Fibroblast of skin of left quadriceps (primary cell): ENCODE data around the gene SLC35G3.
"Not testable (repeated sequence)": the region's sequence is repeated elsewhere in the genome, so short reads cannot be mapped to it uniquely, and the experiment has no call there.

Source experiments
- DNase-seq, 2 experiments: peaks; one replicate each; pipeline ENCODE4 v3.0.0-alpha.2; 2013; ENCODE audit warnings: low read depth in 2 of 2

Gene SLC35G3

DNA sequence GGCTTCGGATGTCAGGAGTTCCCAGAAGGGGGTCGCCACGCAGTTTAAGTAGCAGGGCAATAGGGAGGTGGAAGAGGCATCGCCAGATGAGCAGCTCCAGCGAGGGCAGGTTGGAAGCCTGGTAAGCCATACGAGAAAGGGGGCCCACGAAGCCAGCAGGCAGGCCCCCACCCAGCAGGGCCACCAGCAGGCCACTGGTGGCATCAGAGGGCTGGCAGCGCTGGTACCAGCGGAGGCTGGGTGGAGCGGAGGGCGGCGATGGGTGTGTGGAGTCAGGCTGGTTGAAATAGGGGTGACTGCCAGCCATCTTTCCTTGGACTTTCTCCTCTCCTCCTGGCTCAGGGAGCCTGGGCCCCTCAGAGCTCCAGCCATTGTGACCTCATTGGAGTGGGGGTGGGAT is at the start of gene SLC35G3:
Gene SLC35G3 (minus strand): TSS at position 393 of the 400 bp plus-strand sequence. CDS start 86 bp downstream, at position 307.
- DNase-seq, result not testable (repeated sequence)

DNA sequence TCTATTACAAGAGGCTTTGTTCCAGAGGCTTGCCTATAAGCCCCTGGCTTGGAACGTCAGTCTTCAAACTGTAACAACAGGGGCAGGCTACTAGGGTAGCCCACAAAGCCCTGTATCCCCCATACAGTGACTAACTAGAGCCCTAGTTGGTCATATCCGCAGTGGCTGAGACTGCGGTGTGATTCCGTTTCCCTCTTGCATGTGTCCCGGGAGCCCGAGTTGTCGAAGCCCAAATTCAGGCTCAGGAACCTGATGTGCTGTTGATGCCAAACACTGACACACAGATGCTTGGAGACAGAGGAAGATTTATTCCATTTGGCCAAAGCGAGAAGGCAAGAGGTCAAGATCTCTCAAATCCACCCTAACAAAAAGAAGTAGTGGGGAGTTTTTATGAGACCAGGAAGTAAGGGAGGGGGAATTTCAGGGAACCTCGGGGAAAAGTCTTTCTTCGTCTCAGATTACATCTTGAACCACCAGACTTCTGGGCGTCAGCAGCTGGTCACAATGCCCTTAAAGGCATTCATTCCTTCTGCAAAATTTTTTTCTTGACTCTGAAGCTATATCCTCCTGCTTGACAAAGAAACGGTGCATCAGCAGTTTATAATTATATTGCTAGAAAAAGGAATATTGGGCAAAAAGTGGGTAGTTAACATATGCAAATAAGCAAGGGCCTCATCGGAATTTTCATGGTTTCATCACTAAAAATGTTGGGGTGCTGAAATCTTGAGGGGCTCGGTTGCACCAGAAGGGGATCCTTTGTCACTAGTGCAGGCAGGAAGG is 49.6 kb upstream of the SLC35G3 start:
- peak; percentile 26 to 29 for DNase-seq

DNA sequence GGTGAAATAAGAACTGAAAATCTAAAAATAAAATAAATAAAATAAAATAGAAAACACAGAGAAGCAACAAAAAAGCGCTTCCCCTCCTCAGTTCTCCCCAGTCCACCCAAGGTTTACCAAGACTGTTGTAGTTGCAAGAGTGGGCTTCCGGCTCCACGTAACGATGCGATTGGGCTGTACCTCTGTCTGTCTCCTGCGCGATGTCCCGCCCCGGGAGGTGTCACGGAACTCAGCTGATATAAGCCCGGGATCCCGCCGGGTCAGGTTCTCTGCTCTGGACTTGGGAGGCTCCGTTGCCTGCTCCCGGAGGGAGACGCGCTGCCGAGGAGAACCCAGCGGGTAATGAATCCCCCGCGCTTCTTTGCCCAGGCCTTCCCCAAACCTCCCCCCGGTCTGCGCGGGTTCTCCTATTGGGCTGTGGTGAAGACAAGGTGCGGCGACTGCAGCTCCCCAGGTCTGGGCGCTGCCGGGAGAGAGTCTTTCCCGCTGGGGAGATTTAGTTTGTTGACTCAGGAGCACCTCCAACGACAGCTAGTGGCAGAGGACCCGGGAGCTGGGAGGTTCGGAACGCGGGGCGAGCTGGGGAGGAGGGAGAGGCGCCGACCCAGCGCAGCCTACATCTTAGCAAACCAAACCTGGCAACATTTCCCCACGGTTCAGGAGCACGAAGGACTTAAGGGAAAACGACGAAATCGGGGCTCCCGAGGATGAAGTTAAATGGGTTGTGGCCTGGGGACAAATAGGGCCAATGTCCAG is 48.8 kb upstream of the SLC35G3 start, which contains the start of gene SLFN5:
Gene SLFN5 (plus strand): TSS at position 268 of the 756 bp plus-strand sequence. CDS start 15,619 bp downstream, outside the sequence.
- peak; percentile 74 to 77 for DNase-seq

DNA sequence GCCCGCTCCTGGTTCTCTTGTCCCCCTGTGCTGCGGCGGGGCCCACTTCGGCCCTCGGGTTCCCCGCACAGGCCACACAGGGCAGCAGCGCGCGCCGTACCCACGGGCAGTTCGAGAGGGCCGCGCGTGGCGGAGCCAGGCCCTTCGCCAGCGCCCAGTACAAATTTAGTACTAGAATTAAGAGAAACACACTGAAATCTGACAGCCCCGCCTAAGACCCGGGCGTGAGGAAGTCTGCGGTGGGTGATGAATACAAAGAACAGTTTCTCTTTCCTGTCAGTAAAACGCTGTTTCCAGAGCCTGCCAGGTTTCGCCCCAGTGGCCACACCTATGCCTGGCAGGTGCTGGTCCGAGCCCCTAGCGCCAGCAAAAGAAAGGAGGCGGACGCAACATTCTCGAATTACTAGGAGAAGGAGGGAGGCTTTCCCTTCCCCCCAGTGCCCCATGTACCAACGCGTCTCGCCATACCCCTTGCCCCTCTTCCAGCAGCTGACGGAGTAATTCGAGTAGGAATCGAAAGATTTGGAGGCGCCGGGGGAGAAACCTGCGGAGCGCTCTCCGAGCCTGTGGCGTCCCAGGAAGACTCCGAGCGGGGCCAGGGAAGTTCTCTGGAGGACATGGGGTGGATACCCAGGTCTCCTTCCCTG is 48.1 kb upstream of the SLC35G3 start:
- peak in 1 of 2 experiments; percentile 3 for DNase-seq

DNA sequence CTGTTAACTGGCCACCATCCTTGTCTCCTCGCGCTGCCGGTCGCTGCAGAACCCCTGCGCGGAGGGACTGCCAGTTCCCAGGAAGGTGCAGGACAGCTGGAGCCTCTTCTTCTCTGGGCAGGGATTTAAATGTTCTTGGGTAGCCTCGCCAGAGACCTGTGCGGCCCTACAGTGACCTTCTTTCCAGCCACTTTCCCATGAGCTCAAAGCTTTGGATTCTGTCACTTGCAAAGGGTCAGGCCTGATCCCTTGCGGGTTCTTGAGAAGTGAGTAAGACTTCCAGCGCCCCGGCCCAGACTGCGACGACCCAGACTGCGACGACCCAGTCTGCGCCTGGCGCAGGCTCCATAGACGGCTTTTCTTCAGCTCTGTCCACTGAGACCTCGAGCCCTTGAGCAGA is 47.3 kb upstream of the SLC35G3 start:
- DNase-seq, result no peak

DNA sequence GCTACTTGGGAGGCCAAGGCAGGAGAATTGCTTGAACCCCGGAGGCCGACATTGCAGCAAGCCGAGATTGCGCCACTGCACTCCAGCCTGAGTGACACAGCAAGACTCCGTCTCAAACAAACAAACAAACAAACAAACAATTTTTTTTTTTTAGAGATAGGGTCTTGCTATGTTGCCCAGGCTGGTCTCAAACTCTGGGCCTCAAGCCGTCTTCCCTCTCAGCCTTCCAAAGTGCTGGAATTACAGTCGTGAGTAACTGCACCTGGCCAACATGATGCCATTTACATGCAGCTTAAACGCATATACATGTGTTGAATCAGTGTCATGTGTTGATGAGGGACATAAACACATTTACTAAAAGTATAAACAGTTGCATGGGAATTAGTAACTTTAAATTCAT is 46.7 kb upstream of the SLC35G3 start:
- DNase-seq, result no peak

DNA sequence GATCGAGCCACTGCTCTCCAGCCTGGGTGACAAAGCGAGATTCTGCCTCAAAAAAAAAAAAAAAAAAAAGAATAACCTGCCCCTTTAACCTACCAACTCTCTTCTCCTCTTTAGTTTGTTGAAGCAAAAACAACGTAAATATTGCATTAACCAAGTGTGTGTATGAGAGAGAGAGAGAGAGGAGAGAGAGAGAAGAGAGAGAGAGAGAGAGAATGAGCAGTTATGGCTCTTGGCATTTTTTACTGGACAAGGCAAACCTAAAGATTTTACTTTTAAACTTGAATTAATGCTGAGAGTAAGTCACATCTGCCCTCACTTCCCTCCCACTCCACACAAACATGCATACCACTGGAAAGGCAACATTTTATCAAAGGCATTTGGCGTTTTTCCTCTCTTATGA is 45.6 kb upstream of the SLC35G3 start:
- DNase-seq, result no peak

DNA sequence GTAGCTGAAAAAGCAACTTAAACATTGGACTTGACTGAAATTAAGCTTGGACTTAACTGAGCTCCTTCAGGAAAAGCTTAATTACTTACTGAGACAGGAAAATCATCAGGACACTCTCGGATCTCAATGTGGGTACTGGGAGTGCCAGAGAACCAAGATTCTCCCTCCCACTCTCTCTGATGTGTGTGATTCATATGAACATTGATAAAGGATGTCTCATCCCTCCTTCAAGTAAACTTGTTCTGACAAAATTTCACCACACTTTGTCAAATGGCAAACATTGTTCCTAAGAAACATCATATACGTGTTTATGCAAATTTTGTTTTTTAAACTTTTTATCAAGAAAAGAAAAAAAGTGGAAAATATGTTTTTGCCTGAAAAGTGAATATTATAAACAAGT is 44.6 kb upstream of the SLC35G3 start:
- peak; percentile 11 to 21 for DNase-seq

DNA sequence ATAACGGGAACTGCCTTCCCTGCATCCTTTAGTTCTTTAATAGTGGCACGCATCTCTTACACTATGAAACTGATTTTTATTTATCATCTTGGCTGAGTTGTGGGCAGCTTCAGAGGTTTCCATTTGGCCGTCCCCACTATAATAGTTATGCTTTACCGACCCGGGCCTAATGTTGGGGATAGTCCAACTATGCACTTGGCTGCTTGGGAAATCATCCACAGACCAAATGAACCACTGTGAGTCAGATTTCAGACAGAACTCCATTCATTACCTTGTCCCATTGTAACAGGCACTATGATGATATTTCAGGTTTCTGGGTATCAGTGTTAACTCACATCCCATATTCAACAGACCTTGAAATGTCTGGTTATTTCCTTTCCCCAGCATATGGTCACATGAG is 42.6 kb upstream of the SLC35G3 start:
- DNase-seq, result no peak

DNA sequence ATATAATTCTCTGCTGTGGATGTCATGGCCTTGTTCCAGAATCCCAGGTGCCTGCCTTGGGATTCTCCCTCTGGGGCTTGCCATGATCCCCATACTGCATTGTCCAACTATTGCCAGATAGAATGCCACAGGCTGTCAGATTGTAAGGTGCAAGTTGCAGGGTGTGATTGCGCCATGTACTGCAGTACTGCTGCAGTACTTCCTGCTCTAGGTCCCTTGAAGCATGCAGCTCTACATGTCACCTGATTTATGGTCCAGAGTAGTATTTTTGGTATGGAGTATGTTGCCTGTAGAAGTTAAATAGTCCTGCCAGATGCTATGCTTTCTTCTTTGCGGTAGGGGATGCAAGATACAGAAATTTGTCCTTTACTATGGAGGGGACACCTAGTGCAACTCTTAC is 41.7 kb upstream of the SLC35G3 start:
- no peak for DNase-seq

DNA sequence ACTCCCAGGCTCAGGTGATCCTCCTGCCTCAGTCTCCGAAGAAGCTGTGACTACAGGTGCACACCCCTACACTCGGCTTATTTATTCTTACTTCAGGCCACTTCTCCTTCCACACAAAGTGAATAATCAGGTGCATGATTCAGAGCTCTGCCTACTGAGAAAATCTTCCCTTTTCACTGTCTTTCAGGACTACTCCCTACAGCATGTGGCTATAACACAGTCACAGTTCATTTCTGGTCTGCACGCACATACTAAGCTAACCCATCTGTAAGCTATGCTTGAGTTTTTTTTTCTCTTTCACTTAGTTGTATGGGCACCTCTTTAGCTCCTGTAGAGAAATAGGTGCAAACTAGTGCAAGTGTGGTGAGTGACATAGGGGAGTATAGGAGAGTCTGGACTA is 41.1 kb upstream of the SLC35G3 start:
- DNase-seq, result no peak

DNA sequence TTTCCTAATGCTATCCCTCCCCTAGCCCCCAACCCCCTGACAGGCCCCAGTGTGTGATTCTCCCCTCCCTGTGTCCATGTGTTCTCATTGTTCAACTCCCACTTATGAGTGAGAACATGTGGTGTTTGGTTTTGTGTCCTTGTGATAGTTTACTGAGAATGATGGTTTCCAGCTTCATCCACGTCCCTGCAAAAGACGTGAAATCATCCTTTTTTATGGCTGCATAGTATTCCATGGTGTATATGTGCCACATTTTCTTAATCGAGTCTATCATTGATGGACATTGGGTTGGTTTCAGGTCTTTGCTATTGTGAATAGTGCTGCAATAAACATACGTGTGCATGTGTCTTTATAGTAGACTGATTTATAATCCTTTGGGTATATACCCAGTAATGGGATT is 40.1 kb upstream of the SLC35G3 start:
- DNase-seq, result not testable (repeated sequence)

DNA sequence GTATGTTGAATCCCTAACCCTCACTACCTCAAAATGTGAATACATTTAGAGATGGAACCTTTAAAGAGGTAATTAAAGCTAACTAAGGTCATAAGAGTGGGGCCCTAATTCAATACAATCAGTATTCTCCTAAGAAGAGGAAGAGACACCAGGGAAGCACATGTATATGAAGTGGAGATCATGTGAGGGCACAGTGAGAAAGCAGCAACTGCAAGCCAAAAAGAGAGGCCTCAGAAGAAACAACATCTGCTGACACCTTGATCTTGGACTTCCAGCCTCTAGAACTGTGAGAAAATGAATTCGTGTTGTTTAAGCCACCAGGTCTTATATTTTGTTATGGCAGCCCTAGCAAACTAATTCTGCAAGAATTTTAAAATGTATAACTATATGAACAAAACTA is 35.4 kb upstream of the SLC35G3 start:
- DNase-seq, result no peak

DNA sequence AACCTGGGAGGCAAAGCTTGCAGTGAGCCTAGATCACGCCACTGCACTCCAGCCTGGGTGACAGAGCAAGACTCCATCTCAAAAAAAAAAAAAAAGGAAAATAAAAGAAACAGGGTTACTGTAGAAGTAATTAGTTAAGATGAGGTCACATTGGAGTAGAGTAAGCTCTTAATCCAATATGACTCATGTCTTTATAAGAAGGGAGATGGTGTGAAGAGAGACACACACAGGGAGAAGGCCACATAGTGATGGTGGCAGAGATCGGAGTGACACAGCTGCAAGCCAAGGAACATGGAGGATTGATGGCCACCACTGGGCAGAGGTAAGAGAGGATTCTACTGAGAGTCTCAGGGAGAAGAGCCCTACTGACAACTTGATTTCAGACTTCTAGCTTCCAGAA is 33.4 kb upstream of the SLC35G3 start:
- DNase-seq, result no peak

DNA sequence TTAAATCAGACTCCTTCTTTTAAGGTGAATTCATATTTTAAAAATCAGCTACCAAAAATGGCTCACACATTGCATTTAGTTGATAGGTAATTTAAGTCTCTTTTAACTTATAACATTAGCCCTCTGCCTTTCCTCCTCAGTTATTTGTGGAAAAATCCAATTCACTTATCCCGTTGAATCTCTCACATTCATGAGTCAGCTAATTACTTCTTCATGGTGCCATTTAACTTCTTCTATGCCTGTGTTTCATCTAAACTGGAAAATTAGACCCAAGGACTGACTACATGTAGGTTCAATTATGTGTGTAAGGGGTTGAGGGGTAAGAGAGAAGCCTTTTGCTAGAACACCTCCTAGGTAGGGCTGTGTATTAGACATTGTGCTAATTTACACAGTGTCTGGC is 30.2 kb upstream of the SLC35G3 start:
- no peak for DNase-seq

DNA sequence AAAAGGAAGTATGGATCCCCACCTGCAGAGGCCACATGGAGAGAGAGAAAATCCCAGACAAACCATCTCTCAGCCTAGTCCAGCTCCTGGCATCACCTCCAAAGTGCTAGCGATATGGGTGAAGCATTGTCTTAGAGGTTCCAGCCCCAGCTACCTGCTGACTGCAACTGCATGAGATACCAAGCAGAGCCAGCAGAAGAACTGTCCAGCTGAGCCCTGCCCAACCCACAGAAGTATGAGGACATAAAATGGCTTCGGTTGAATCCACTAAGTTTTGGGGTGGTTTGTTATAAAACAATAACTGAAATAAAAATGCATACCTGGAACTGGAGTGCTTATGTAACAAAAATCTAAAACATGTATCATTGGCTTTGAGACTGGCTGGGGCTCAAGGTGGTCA is 28.3 kb upstream of the SLC35G3 start:
- no peak for DNase-seq

DNA sequence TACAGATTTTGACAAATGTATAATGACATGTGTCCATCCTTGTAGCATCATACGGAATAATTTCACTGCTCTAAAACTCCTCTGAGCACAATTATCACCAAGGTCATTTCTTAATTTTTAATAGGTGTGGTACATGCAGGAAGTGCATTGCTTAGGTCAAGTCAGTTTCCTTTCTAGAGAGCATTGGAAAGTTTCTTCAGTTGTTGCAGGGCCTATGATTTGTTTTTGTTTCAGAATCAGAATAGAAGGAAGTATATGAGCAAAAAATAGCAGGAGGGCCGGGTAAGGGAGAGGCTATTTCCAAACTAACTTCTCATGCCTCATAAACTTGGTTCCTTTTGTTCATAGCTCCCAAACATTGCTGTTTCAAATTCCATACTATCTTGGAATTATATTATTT is 24.7 kb upstream of the SLC35G3 start:
- no peak for DNase-seq

DNA sequence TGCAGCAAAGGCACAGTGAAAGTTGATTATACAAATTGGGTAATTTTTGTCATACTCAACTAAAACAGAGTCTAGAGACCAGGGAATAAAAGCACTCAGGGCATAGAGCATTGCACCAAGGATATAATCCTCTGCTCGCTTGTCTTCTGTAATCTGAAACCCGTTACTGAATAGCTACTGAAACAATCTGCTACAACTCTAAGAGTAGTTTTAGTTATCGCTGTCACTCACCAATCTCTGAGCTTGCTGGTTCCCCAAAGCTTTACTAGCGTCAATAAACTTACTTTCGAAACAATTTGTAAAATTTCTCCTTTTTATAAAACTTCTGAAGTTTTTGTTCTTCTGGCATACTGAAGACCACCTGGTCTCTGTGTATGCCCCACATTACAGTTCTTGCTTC is 22.9 kb upstream of the SLC35G3 start:
- no peak for DNase-seq

DNA sequence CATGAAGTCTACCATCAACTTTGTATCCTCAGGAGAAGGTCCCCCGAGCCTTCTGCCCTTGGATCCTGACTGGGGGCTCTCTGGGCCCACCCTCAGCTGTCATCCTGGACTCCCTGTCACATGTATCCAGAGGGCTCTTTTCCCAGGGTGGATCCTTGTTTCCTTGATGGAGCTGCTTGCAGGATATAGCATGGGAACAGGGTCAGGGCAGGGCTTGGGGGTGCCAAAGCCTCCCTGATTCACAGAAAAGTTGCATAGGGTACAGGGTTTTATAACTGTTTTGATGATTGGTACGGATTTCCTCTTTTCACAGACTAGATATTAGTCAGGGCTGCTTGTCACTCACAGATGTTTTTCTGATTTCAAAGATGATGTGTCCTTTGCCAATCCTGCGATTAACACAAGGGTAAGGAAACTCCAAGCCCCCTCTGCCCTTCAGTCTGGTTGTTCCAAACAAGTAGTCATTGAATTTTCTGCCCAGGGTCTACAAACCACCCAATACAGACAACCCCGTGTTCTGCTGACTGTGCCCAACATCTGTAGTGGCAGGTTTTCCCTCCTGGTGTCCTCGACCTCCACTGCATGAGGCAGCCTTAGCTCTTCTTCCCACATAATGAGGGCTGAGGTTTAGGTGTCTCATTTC is 20.6 kb upstream of the SLC35G3 start:
- DNase-seq, result no peak

DNA sequence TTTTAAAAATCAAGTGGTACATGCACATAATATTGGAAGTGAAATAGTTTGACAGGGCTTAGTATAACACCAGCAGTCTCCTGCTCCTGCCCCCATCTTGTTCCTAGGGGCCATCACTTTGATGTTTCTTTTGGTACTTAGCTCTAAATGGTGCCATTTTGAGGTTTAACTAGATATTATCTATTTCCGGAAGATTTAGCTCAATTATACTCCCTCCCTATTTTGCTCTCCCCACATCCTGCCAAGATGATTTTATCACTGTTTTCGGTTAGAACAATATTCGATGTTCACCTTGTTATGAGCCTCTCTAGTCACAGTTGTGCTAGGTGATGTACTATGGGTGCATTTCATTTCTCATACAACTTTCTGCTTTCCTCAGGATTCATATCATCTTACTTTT is 20.0 kb upstream of the SLC35G3 start:
- DNase-seq, result no peak

DNA sequence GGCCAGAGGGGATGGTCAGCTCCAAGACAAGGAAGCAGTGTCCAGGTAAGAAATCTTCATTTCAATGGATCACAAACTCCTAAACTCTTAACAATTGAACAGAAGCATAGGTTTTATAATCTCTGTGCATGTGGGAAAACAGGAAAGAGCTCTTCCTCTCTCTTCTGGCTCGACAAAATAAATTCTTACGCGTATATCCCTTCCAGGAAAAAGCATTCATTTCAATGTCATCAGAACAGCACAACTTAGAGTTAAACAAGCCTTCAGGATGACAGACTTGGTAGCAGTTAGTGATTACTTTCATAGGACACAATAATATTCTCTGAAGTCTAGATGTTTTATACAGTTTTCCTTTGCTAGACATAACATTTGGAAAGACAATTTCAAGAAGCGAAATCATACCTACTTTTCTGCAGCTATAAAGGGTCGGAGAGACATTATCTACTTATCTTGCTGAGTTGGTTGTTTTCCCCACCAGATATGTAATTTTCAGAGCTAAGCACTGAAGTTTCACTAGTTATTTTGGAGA is 19.3 kb upstream of the SLC35G3 start:
- DNase-seq, result no peak

DNA sequence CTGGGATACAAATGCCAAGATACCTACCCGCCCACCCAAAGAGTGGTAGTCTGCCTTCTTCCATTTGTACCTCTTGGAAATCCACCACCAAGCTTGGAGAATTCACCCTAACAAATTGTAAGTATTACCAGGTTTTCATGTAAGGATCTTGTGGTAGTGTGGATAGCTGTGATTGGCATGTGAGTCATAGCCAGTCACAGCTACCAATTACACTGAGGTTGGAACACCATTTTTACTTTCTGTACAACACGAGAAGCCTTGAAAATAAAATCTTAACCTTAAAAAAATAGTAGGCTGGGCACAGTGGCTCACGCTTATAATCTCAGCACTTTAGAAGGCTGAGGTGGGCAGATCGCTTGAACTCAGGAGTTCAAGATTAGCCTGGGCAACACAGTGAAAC is 18.5 kb upstream of the SLC35G3 start:
- DNase-seq, result no peak
